Subcutaneous abdominal adipose tissue (tissue), 5 donors: ENCODE measurements around the gene LALBA.
"Not testable (repeated sequence)": the region's sequence is repeated elsewhere in the genome, so short reads cannot be mapped to it uniquely, and the experiment has no call there.

ENCODE experiments used
- H3K27ac ChIP-seq: one replicate; pipeline ENCODE4 v1.7.0; 2013; ENCODE audit warnings: low read depth, mild to moderate bottlenecking, inconsistent platforms, low read length, moderate library complexity
- H3K27me3 ChIP-seq, 5 donors: one replicate each; pipeline ENCODE4 v1.7.0; 2013; ENCODE audit warnings: low read length in 5 of 5, inconsistent platforms in 1 of 5; ENCODE audit not compliant: control insufficient read depth in 5 of 5, insufficient read depth in 4 of 5
- H3K36me3 ChIP-seq, 5 donors: one replicate each; pipeline ENCODE4 v1.7.0; 2013; ENCODE audit warnings: low read length in 5 of 5; ENCODE audit not compliant: control insufficient read depth in 5 of 5, insufficient read depth in 5 of 5
- H3K4me1 ChIP-seq, 5 donors: one replicate each; pipeline ENCODE4 v1.7.0; 2013; ENCODE audit warnings: low read length in 5 of 5, mild to moderate bottlenecking in 3 of 5, moderate library complexity in 1 of 5; ENCODE audit not compliant: control insufficient read depth in 5 of 5, insufficient read depth in 5 of 5
- H3K4me3 ChIP-seq, 5 donors: one replicate each; pipeline ENCODE4 v1.7.0; 2013; ENCODE audit warnings: low read length in 5 of 5, low read depth in 1 of 5
- H3K9ac ChIP-seq, 5 donors: one replicate each; pipeline ENCODE4 v1.7.0; 2013; ENCODE audit warnings: low read length in 5 of 5, mild to moderate bottlenecking in 4 of 5, moderate library complexity in 3 of 5
- H3K9me3 ChIP-seq, 5 donors: one replicate each; pipeline ENCODE4 v1.7.0; 2013; ENCODE audit warnings: low read length in 5 of 5; ENCODE audit not compliant: control insufficient read depth in 5 of 5
- donor health status: healthy.
- donor health status: healthy.
- donor health status: healthy.
- donor health status: healthy.
- donor health status: healthy.

The LALBA gene

DNA sequence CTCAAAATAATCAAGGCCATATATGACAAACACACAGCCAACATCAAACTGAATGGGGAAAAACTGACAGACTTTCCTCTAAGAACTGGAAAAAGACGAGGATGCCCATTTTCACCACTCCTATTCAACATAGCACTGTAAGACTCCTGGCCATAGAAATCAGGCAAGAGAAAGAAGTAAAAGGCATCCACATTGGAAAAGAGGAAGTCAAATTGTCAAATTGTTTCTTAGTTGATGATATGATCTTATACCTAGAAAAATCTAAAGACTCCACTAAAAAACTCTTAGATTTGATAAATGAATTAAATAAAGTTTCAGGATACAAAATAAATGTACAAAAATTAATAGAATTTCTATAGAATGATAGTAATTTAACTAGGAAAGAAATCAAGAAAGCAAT, 33.2 kb downstream of the LALBA start:
- Histone ChIP-seq H3K9me3 (no peaks in the 10 kb centered on the region), H3K9ac (no peak overlapping the region), H3K36me3 (peaks cover 0 to 6% (median 0%) of the 10 kb centered on the region in 5 donors), H3K27me3 (no peaks in the 10 kb centered on the region), H3K27ac (no peak overlapping the region), H3K4me1 (no peaks in the 10 kb centered on the region), H3K4me3 (no peak overlapping the region)

DNA sequence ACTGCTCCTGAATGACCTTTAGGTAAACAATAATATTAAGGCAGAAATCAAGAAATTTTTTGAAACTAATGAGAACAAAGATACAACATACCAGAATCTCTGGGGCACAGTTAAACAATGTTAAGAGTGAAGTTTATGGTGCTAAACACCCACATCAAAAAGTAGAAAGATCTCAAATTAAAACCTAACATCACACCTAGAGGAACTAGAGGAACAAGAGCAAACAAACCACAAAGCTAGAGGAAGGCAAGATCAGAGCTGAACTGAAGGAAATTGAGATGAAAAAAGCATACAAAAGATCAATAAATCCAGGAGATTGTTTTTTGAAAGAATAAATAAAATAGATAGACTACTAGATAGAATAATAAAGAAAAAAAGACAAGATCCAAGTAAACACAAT, 37.2 kb downstream of the LALBA start:
- no peak overlapping the region for H3K9ac ChIP-seq
- H3K4me1 ChIP-seq = no peaks in the 10 kb centered on the region
- no peaks in the 10 kb centered on the region for H3K9me3 ChIP-seq
- no peak overlapping the region for H3K27ac ChIP-seq
- no peak overlapping the region for H3K4me3 ChIP-seq
- H3K36me3 ChIP-seq = peaks cover 0 to 6% (median 0%) of the 10 kb centered on the region in 5 donors
- H3K27me3 ChIP-seq = no peaks in the 10 kb centered on the region

GRCh38 chr12:48527891-48528670, 41.8 kb downstream of the LALBA start:
- H3K4me1 ChIP-seq = no peaks in the 10 kb centered on the region

GRCh38 chr12:48525332-48525731, 44.5 kb downstream of the LALBA start, which contains the start of gene OR8S1:
TSS of gene OR8S1 (plus strand) at chr12:48525632. CDS start at chr12:48525632, 0 bp downstream.
- Histone ChIP-seq H3K36me3 (no peaks in the 10 kb centered on the region), H3K27me3 (peaks cover 0 to 6% (median 0%) of the 10 kb centered on the region in 5 donors), H3K4me1 (no peaks in the 10 kb centered on the region), H3K4me3 (no peak within 1 kb of the TSS), H3K9ac (no peak within 1 kb of the TSS), H3K27ac (no peak within 1 kb of the TSS), H3K9me3 (no peaks in the 10 kb centered on the region)

More at GRCh38 chr12:48527891-48528670, 41.8 kb downstream of the LALBA start:
- H3K4me3 ChIP-seq = no peak overlapping the region
- H3K27me3 ChIP-seq = peaks cover 0 to 6% (median 0%) of the 10 kb centered on the region in 5 donors
- no peaks in the 10 kb centered on the region for H3K36me3 ChIP-seq
- H3K9ac ChIP-seq = no peak overlapping the region
- H3K9me3 ChIP-seq = no peaks in the 10 kb centered on the region
- no peak overlapping the region for H3K27ac ChIP-seq

DNA sequence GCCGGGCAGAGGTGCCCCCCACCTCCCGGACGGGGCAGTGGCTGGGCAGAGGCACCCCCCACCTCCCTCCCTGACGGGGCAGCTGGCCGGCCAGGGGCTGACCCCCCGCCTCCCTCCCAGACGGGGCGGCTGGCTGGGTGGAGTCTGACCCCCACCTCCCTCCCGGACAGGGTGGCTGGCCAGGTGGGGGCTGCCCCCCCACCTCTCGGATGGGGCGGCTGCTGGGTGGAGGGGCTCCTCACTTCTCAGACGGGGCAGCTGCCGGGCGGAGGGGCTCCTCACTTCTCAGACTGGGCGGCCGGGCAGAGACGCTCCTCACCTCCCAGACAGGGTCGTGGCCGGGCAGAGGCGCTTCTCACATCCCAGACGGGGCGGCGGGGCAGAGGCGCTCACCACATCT, 49.5 kb downstream of the LALBA start:
- H3K9me3 ChIP-seq, H3K4me3 ChIP-seq, H3K4me1 ChIP-seq, H3K27me3 ChIP-seq, H3K36me3 ChIP-seq, H3K27ac ChIP-seq, H3K9ac ChIP-seq: not testable (repeated sequence)
